A549 (cell line): ENCODE data around the gene OGDHL.

ENCODE experiments used
- CHD2 ChIP-seq: fragments of 150-350 bp; IDR thresholded peaks from 2 replicates; pipeline ENCODE4 v1.6.1; 2014; ENCODE audit warnings: low read length; ENCODE audit not compliant: partially characterized antibody
- CTCF ChIP-seq: fragments of >200 bp; sonication (Bioruptor Twin); formaldehyde crosslinking; IDR thresholded peaks from 3 replicates; pipeline ENCODE4 v1.5.1; 2016
- EHMT2 ChIP-seq: fragments of 200-600 bp; sonication (generic); IDR thresholded peaks from 2 replicates; pipeline ENCODE4 v1.6.1; 2016; ENCODE audit warnings: antibody characterized with exemption, low read depth, mild to moderate bottlenecking, moderate library complexity
- HDAC2 ChIP-seq: fragments of 200-600 bp; sonication (generic); IDR thresholded peaks from 2 replicates; pipeline ENCODE4 v1.6.1; 2016
- MAX ChIP-seq: IDR thresholded peaks from 2 replicates; pipeline ENCODE4 v1.6.1; 2012
- POLR2A ChIP-seq: IDR thresholded peaks from 2 replicates; pipeline ENCODE4 v1.6.1; 2012; ENCODE audit warnings: mild to moderate bottlenecking, low read length
- RAD21 ChIP-seq, 2 experiments: fragments of >200 bp in 1 of 2; sonication (Bioruptor Twin) in 1 of 2; formaldehyde crosslinking in 1 of 2; IDR thresholded peaks in 1 of 2; conservative IDR thresholded peaks in 1 of 2; 2 replicates in 1 of 2; 3 replicates in 1 of 2; pipeline ENCODE4 v1.6.1; 2012 to 2018; ENCODE audit warnings: inconsistent platforms in 1 of 2
- RCOR1 ChIP-seq: fragments of 150-350 bp; IDR thresholded peaks from 2 replicates; pipeline ENCODE4 v1.6.1; 2014; ENCODE audit warnings: antibody characterized with exemption, low read length, low read depth
- REST ChIP-seq: fragments of 200-600 bp; sonication (generic); IDR thresholded peaks from 2 replicates; pipeline ENCODE4 v1.6.1; 2016; ENCODE audit warnings: antibody characterized with exemption, mild to moderate bottlenecking, moderate library complexity
- TP53 ChIP-seq: fragments of 250-450 bp; sonication (Bioruptor Pico); IDR thresholded peaks from 2 replicates; pipeline ENCODE4 v1.5.0; 2021; ENCODE audit warnings: mild to moderate bottlenecking, moderate library complexity
- USF2 ChIP-seq: fragments of 450-650 bp; IDR thresholded peaks from 2 replicates; pipeline ENCODE4 v1.6.1; 2014; ENCODE audit warnings: antibody characterized with exemption

GRCh38 chr10:49760789-49761188 lies 1.3 kb downstream of the OGDHL start:
- TF ChIP-seq TP53 (CRISPR knock-in tag) (no peak), REST (no peak), HDAC2 (no peak), POLR2A (no peak), CTCF (no peak), RAD21 (conservative IDR thresholded peaks at IDR 0.05 in 1 of 2, IDR thresholded peaks at IDR 0.05 in 1 of 2) (no peak), CHD2 (no peak), USF2 (no peak), MAX (no peak), EHMT2 (no peak), RCOR1 (no peak)
